ENCODE data around the gene FGF4. TPM values are rescaled to one million over a fixed set of nuclear protein-coding genes. Genes with fewer than 3 reads are reported as not detected.
A peak's percentile ranks its signal among the peaks of the same experiment; 100 is the strongest.

The FGF4 gene
- total RNA-seq, 1 experiment from 2014 or later = not detected

DNA sequence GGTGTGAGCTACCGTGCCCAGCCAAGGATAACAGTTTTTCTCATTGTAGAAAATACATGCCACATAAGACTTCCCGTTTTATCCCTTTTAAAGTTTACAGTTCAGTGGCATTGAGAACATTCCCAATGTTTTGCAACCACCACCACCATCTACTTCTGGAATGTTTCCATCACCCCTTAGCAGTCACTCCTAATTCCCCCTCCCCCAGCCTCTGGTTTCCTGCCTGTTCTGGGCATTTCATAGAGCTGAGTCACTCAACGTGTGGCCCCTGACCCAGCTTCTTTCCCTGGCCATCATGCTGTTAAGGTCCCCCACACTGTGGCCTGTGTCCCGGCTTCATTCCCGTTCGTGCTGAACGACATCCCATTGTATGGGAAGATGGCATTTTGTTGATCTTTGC lies 30.7 kb downstream of the FGF4 start:
- intact Hi-C loops (cut with micrococcal nuclease) = no loop called here
- no peaks in the 10 kb centered on the region for H3K9me2 ChIP-seq (ENCODE audit: insufficient read depth)
- peak overlapping the region; percentile 63 for H3K4me2 ChIP-seq (ENCODE audit: low read length)
- CTCF ChIA-PET = no interaction called here
- no peaks in the 10 kb centered on the region for H3K27me3 ChIP-seq (ENCODE audit: insufficient read depth, low read length)
- RAD21 ChIA-PET (ENCODE audit: low non-redundant PET in 1 of 2, low total read pairs in 2 of 2, uncharacterized antibody in 2 of 2, unreplicated experiment in 2 of 2) = no interaction called here
- ATAC-seq (peak; percentile 69), DNase-seq (ENCODE audit: low read depth, low spot score) (no peak)
- no peaks in the 10 kb centered on the region for H3K79me2 ChIP-seq (ENCODE audit: insufficient read depth, low read length)
- POLR2A ChIA-PET = no interaction called here
- H3K4me3 ChIP-seq (replicated peaks in 1 of 2; ENCODE audit: low read depth in 1 of 2, low read length in 2 of 2) = no peak overlapping the region
- H3K9me3 ChIP-seq (ENCODE audit: control insufficient read depth in 1 of 2, insufficient read depth in 1 of 2, low read depth in 1 of 2, low read length in 2 of 2) = no peaks in the 10 kb centered on the region
- no peak overlapping the region for H3K9ac ChIP-seq (ENCODE audit: low read length)
- peaks cover 8 to 9% of the 10 kb centered on the region in 2 experiments for H3K4me1 ChIP-seq (ENCODE audit: control insufficient read depth in 1 of 2, insufficient read depth in 2 of 2, low read length in 2 of 2)
- no peaks in the 10 kb centered on the region for H4K20me1 ChIP-seq (ENCODE audit: insufficient read depth)
- H3K27ac ChIP-seq (ENCODE audit: low read depth, low read length) = no peak overlapping the region
- H2AFZ ChIP-seq (ENCODE audit: low read depth, low read length, poor library complexity, severe bottlenecking) = no peak overlapping the region
- no TSS peak for BruUV-seq (replicated peaks)
- no peaks in the 10 kb centered on the region for H3K36me3 ChIP-seq (ENCODE audit: control insufficient read depth in 1 of 2, insufficient read depth in 2 of 2, low read length in 2 of 2)
- TF ChIP-seq, protein P1, sequence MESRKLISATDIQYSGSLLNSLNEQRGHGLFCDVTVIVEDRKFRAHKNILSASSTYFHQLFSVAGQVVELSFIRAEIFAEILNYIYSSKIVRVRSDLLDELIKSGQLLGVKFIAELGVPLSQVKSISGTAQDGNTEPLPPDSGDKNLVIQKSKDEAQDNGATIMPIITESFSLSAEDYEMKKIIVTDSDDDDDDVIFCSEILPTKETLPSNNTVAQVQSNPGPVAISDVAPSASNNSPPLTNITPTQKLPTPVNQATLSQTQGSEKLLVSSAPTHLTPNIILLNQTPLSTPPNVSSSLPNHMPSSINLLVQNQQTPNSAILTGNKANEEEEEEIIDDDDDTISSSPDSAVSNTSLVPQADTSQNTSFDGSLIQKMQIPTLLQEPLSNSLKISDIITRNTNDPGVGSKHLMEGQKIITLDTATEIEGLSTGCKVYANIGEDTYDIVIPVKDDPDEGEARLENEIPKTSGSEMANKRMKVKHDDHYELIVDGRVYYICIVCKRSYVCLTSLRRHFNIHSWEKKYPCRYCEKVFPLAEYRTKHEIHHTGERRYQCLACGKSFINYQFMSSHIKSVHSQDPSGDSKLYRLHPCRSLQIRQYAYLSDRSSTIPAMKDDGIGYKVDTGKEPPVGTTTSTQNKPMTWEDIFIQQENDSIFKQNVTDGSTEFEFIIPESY (IDR thresholded peaks at IDR 0.05; ENCODE audit: extremely low read depth, insufficient replicate concordance, low read length) = no peak
- TF ChIP-seq EGR1 (IDR thresholded peaks at IDR 0.05; ENCODE audit: low read depth) (no peak), EZH2 (IDR thresholded peaks at IDR 0.05) (no peak), RAD21 (IDR thresholded peaks at IDR 0.05; ENCODE audit: low read depth) (no peak), CBX3 (IDR thresholded peaks at IDR 0.05; ENCODE audit: low read depth) (no peak), ZNF274 (IDR thresholded peaks at IDR 0.05; ENCODE audit: low read depth, low read length) (no peak)
- TF ChIP-seq, protein P2, sequence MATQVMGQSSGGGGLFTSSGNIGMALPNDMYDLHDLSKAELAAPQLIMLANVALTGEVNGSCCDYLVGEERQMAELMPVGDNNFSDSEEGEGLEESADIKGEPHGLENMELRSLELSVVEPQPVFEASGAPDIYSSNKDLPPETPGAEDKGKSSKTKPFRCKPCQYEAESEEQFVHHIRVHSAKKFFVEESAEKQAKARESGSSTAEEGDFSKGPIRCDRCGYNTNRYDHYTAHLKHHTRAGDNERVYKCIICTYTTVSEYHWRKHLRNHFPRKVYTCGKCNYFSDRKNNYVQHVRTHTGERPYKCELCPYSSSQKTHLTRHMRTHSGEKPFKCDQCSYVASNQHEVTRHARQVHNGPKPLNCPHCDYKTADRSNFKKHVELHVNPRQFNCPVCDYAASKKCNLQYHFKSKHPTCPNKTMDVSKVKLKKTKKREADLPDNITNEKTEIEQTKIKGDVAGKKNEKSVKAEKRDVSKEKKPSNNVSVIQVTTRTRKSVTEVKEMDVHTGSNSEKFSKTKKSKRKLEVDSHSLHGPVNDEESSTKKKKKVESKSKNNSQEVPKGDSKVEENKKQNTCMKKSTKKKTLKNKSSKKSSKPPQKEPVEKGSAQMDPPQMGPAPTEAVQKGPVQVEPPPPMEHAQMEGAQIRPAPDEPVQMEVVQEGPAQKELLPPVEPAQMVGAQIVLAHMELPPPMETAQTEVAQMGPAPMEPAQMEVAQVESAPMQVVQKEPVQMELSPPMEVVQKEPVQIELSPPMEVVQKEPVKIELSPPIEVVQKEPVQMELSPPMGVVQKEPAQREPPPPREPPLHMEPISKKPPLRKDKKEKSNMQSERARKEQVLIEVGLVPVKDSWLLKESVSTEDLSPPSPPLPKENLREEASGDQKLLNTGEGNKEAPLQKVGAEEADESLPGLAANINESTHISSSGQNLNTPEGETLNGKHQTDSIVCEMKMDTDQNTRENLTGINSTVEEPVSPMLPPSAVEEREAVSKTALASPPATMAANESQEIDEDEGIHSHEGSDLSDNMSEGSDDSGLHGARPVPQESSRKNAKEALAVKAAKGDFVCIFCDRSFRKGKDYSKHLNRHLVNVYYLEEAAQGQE (IDR thresholded peaks at IDR 0.05; ENCODE audit: low read depth) = no peak
- TF ChIP-seq, protein P3, sequence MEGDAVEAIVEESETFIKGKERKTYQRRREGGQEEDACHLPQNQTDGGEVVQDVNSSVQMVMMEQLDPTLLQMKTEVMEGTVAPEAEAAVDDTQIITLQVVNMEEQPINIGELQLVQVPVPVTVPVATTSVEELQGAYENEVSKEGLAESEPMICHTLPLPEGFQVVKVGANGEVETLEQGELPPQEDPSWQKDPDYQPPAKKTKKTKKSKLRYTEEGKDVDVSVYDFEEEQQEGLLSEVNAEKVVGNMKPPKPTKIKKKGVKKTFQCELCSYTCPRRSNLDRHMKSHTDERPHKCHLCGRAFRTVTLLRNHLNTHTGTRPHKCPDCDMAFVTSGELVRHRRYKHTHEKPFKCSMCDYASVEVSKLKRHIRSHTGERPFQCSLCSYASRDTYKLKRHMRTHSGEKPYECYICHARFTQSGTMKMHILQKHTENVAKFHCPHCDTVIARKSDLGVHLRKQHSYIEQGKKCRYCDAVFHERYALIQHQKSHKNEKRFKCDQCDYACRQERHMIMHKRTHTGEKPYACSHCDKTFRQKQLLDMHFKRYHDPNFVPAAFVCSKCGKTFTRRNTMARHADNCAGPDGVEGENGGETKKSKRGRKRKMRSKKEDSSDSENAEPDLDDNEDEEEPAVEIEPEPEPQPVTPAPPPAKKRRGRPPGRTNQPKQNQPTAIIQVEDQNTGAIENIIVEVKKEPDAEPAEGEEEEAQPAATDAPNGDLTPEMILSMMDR (IDR thresholded peaks at IDR 0.05 in 2 of 3, conservative IDR thresholded peaks at IDR 0.05 in 1 of 3; ENCODE audit: borderline replicate concordance in 1 of 3, insufficient read depth in 1 of 3, low read depth in 2 of 3, low read length in 2 of 3) = no peak
- TF ChIP-seq, protein P4, sequence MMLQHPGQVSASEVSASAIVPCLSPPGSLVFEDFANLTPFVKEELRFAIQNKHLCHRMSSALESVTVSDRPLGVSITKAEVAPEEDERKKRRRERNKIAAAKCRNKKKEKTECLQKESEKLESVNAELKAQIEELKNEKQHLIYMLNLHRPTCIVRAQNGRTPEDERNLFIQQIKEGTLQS (IDR thresholded peaks at IDR 0.05) = no peak

Data from HCT116 (cell line).